ENCODE measurements around the gene SLC25A41.

DNA sequence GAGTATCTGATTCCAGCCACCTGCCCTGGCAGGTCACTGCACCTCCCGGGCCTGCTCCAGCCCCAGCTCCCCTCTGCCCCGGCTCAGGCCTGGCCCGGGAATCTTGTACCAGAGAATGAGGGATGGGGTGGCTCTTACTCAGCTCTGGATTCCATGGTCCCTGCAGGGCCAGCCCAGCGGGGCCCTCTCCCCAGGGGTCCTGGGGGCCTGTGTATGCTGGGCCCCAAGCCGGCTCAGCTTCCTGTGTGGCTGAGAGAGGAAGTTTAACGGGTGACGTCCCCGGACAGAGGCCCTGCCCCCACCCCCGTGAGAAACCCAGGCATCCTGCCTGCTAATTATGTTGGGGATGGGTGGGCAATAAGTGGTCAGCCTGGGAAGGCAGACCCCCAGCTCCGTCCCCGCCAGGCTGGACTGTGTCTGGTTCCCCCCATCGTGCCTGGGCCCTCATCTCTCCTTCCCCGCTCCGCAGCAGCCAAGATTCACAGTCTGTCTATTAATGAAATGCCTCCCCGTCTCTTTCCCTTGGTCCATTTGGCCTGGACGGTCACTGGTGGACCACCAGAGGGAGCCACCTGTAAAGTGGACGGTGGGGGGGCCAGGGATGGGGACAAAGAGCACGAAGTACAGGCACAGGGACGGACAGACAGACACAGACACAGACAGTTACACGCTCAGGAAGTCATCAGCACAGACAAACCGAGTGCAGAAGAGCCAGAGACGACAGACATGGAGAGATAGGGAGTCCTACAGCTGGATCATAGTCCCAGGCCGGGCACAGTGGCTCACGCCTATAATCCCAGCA, 48.2 kb upstream of the SLC25A41 start, which contains the start of gene DENND1C:
- TF ChIP-seq, protein P1, sequence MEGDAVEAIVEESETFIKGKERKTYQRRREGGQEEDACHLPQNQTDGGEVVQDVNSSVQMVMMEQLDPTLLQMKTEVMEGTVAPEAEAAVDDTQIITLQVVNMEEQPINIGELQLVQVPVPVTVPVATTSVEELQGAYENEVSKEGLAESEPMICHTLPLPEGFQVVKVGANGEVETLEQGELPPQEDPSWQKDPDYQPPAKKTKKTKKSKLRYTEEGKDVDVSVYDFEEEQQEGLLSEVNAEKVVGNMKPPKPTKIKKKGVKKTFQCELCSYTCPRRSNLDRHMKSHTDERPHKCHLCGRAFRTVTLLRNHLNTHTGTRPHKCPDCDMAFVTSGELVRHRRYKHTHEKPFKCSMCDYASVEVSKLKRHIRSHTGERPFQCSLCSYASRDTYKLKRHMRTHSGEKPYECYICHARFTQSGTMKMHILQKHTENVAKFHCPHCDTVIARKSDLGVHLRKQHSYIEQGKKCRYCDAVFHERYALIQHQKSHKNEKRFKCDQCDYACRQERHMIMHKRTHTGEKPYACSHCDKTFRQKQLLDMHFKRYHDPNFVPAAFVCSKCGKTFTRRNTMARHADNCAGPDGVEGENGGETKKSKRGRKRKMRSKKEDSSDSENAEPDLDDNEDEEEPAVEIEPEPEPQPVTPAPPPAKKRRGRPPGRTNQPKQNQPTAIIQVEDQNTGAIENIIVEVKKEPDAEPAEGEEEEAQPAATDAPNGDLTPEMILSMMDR (IDR thresholded peaks at IDR 0.05): peak; percentile 35 to 48 (median 37)
- TF ChIP-seq POLR2A (IDR thresholded peaks at IDR 0.05): no peak

Data from right lobe of liver (tissue), 4 donors.